Choroid plexus epithelial cell (primary cell): Measurements from ENCODE around the gene MARS1.

Experiments
- DNase-seq: peaks from one replicate; pipeline ENCODE4 v3.0.0-alpha.2; 2010; ENCODE audit warnings: low read depth
- H3K4me3 ChIP-seq: 2 replicates; pipeline ENCODE4 v1.5.1; 2011; ENCODE audit warnings: low read depth, mild to moderate bottlenecking, control low read depth, low read length, moderate library complexity
- CTCF ChIP-seq: conservative IDR thresholded peaks from 2 replicates; pipeline ENCODE4 v1.5.1; 2011; ENCODE audit warnings: low read depth, mild to moderate bottlenecking, control low read depth, inconsistent platforms, low read length, moderate library complexity

The MARS1 gene

DNA sequence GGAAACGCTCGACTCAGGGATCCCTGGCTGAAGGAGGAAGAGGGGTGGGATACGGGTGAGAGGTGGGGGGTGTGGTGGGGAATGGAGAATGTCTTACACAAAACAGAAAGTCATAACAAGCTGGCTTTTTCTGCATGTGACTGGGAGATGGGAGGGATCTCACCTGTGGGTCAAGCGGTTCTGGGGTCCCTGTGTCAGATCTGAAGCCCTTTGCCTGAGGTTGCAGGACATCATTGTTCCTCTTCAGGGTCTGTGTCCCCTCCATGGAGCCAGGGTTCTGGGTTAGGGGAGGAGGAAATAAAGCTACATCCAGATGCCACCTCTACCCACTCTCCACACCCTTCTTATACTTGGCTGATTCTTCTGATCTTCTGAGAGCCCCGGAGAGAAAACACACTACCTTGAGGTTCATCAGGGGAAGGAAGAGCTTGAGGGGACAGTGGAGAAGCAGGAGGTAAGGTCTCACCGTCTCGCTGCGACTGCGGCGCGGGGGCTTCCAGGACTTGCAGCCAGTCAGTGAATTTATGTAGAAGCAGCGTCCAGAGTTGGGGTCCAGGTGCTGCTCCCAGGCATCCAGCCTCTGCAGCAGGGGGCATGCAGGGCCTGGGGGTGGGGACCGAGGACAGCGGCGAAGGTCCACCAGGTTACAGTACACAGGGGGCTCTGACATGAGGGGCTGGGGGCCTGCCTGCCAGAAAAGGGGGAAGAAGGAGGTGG is 10.7 kb upstream of the MARS1 start:
- no peak for TF ChIP-seq CTCF
- H3K4me3 ChIP-seq: no peak overlapping the region
- DNase-seq: no peak

- DNase-seq: peak; percentile 31
- no peak overlapping the region for H3K4me3 ChIP-seq
- no peak for TF ChIP-seq CTCF
These were observed 9.9 kb upstream of the MARS1 start for GRCh38 chr12:57477710-57478681.

- no peak for TF ChIP-seq CTCF
- no peak for DNase-seq
- no peak overlapping the region for H3K4me3 ChIP-seq
These were observed 8.9 kb upstream of the MARS1 start for GRCh38 chr12:57479043-57479375.

DNA sequence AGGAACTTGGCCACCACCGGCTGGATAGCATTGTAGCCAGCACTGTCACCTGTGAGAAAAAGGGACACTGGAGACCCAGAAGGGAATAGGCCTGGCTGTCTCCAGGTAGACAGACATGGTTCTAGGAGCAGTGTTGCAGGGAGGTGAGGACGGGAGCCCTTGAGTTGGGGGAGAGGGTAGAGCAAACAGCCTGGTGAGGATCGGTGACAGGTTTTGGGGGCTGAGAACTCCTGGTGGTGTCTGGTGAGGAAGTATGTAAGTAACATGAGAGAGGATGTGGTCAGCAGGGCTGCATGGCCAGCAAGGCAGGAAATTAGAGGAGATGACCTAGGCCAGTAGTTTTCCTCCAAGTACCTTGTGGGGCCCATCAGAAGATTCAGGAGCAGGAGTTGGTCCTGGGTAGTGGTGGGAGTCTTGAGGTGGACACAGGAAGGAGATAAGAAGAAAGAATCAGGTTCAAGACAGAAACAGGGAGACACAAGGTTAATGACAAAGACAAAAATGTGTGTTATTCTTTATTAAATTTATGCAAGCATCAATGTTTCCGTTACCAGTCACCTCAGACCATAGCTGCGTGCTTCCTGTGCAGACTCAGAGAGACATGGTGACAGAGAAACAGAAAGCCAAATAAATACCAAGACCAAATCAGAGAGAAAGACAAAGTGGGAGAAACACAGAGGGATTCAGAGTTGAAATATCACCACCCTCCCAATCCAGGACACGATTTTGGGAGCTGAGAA is 8.3 kb upstream of the MARS1 start, which contains the start of gene ARHGAP9:
ARHGAP9 (minus strand) TSS at position 491 of the 740 bp plus-strand sequence; CDS start at position 31, 460 bp downstream.
- no peak for TF ChIP-seq CTCF
- no peak within 1 kb of the TSS for H3K4me3 ChIP-seq
- peak; percentile 53 for DNase-seq

GRCh38 chr12:57481671-57482070 is 6.2 kb upstream of the MARS1 start:
- H3K4me3 ChIP-seq: no peak overlapping the region
- no peak for DNase-seq
- TF ChIP-seq CTCF: no peak

DNA sequence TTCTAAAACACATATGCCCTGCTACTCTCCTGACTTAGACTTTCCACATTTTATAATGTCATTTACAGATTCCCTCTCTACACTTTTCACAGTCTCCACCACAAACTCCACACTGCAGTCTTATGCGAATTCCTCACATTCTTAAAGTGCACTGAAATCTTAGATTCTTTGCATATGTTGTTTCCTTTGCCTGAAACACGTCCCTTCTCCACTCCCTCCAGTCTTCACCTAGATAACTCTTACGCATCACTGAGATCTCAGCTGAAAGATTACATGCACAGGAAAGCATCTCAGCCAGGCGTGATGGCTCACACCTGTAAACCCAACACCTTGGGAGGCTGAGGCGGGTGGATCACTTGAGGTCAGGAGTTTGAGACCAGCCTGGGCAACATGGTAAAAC is 4.4 kb upstream of the MARS1 start:
- TF ChIP-seq CTCF: no peak

More for the DNA sequence above, 4.4 kb upstream of the MARS1 start:
- DNase-seq: peak; percentile 89
- H3K4me3 ChIP-seq: no peak overlapping the region
